GM12878 (cell line): Measurements from ENCODE around the gene PAQR7.

Experiments
- JUND ChIP-seq: IDR thresholded peaks from 2 replicates; pipeline ENCODE4 v1.6.1; 2012; ENCODE audit warnings: low read depth, mild to moderate bottlenecking, low read length, improper control_type of control experiment, moderate library complexity
- SRF ChIP-seq, 2 experiments: IDR thresholded peaks; 2 replicates each; pipeline ENCODE4 v1.6.1; 2011; ENCODE audit warnings: low read depth in 2 of 2, low read length in 2 of 2, mild to moderate bottlenecking in 1 of 2, moderate library complexity in 1 of 2
- YBX1 ChIP-seq: fragments of 450-650 bp; IDR thresholded peaks from 2 replicates; pipeline ENCODE4 v1.6.1; 2016; ENCODE audit warnings: antibody characterized with exemption
- ZNF274 ChIP-seq: IDR thresholded peaks from one replicate; pipeline ENCODE4 v1.8.0; 2011; ENCODE audit not compliant: insufficient read length, insufficient read depth

DNA sequence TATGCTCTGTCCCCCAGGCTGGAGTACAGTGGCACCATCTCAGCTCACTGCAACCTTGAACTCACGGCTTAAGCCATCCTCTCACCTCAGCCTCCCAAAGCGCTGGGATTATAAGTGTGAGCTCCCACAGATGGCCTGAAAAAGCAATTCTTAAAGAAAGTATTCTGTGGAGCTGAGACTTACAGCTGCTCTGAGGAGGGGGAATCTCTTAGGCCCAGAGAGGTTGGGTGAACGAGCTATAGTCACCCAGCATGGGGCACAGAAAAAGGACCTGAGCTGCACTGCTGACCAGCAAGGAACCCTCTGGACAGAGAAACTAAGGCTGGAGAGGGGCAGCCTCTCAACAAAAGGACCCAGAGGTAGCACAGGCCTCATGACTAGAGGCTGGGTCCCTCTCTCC lies 1.3 kb downstream of the PAQR7 start:
- TF ChIP-seq ZNF274: no peak
- no peak for TF ChIP-seq SRF (IDR thresholded peaks at IDR 0.05; ENCODE audit: low read depth in 2 of 2, low read length in 2 of 2)
- no peak for TF ChIP-seq JUND
- TF ChIP-seq YBX1: no peak
